IPS-20b (cell line): ENCODE measurements around the gene NUBPL.
A peak's percentile ranks its signal among the peaks of the same experiment; 100 is the strongest.

ENCODE experiments used
- H3K27ac ChIP-seq: one replicate; pipeline ENCODE4 v1.5.1; 2013; ENCODE audit warnings: low read length
- H3K27me3 ChIP-seq: 2 replicates; pipeline ENCODE4 v1.6.1; 2013; ENCODE audit warnings: mild to moderate bottlenecking, low read length, inconsistent platforms; ENCODE audit not compliant: insufficient read depth
- H3K36me3 ChIP-seq: 2 replicates; pipeline ENCODE4 v1.6.1; 2013; ENCODE audit warnings: low read depth, mild to moderate bottlenecking, inconsistent platforms, low read length, moderate library complexity; ENCODE audit not compliant: insufficient read depth
- H3K4me1 ChIP-seq: 2 replicates; pipeline ENCODE4 v1.6.1; 2013; ENCODE audit warnings: mild to moderate bottlenecking, control low read depth, inconsistent platforms, low read length, moderate library complexity; ENCODE audit not compliant: insufficient read depth
- H3K4me3 ChIP-seq: 2 replicates; pipeline ENCODE4 v1.5.1; 2013; ENCODE audit warnings: mild to moderate bottlenecking, low read length, inconsistent platforms
- H3K9ac ChIP-seq: 2 replicates; pipeline ENCODE4 v1.6.1; 2013; ENCODE audit warnings: low read depth, mild to moderate bottlenecking, inconsistent platforms, low read length, moderate library complexity
- H3K9me3 ChIP-seq: 2 replicates; pipeline ENCODE4 v1.6.1; 2013; ENCODE audit warnings: mild to moderate bottlenecking, low read depth, low read length, inconsistent platforms; ENCODE audit not compliant: insufficient read depth

NUBPL gene

DNA sequence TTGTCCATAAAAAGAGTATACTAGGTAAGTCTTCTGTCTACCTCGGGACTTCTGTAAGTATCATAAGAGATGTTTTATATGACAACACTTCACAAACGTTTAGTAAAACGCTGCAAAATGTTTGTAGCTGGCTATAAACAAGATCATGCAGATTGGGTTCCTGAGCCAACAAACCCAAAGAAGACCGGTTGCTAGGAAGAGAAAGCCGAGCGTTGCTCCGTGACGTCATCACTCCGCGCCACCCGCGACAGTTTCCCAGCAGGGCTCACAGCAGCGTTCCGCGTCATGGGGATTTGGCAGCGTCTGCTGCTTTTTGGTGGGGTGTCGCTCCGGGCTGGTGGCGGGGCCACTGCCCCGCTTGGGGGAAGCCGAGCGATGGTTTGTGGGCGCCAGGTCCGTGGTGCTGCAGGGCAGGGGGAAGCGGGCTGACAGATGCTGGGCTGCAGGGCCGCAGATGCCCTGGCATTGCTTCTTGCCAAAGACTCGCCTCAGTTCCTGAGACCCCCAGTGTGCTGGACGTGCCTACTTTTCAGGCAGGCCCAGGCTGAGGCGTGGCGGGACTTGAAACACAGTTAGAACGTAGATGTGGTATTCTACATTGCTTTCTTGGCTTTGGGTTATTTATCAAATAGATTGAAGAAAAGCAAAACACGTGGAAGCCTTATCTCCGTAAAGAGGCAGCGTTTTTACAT lies at the start of gene NUBPL:
Gene NUBPL (plus strand): TSS at position 250 of the 692 bp plus-strand sequence. CDS start 36 bp downstream, at position 286.
- H3K9ac ChIP-seq, result peak within 1 kb of the TSS; percentile 87
- no peaks in the 10 kb centered on the region for H3K27me3 ChIP-seq
- H3K27ac ChIP-seq, result no peak within 1 kb of the TSS
- H3K4me3 ChIP-seq, result peak within 1 kb of the TSS; percentile 78
- peaks cover 3% of the 10 kb centered on the region; the same call in 1 of the 2 replicates for H3K4me1 ChIP-seq
- H3K9me3 ChIP-seq, result no peaks in the 10 kb centered on the region
- H3K36me3 ChIP-seq, result no peaks in the 10 kb centered on the region

GRCh38 chr14:31527087-31527486 lies 34.1 kb upstream of the NUBPL start:
- H3K9ac ChIP-seq, result no peak overlapping the region
- no peak overlapping the region for H3K4me3 ChIP-seq
- no peaks in the 10 kb centered on the region for H3K36me3 ChIP-seq
- H3K27ac ChIP-seq, result no peak overlapping the region
- no peaks in the 10 kb centered on the region for H3K4me1 ChIP-seq
- no peaks in the 10 kb centered on the region for H3K9me3 ChIP-seq
- no peaks in the 10 kb centered on the region for H3K27me3 ChIP-seq

DNA sequence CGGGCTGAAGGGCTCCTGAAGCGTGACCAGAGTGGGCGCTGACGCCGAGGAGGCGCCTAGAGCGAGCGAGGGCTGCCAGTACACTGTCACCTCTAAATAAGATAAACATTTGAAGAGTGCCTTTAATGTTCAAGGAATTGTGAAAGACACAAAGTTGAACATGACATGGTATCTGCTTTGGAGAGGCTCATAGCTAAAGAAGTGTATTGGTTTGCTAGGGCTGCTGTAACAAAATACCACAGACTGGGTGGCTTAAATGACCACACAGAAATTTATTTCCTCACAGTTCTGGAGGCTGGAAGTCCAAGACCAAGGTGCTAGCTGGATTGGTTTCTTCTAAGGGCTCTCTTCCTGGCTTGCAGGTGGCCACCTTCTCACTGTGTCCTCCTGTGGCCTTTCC lies 33.7 kb upstream of the NUBPL start:
- Histone ChIP-seq H3K4me3 (no peak overlapping the region), H3K36me3 (no peaks in the 10 kb centered on the region), H3K9me3 (no peaks in the 10 kb centered on the region), H3K9ac (no peak overlapping the region), H3K27me3 (no peaks in the 10 kb centered on the region), H3K27ac (no peak overlapping the region), H3K4me1 (no peaks in the 10 kb centered on the region)

DNA sequence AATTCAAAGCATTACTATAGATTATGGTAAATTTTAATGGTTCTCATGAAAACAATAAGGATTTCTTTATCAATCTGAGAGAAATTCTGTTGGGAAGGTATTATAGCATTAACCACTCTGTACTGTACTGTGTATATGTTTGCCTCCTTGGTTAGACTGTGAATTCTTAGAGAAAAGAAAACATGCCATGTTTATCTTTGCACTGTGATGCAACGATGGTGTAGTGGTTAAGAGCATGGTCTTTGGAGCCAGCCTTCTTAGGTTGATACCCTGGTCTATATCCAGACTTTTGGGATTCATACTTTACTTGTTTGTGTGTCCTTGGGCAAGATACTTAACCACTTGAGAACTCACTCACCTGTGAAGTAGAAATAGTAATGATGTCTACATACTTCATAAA lies 32.2 kb upstream of the NUBPL start:
- no peaks in the 10 kb centered on the region for H3K36me3 ChIP-seq
- H3K9me3 ChIP-seq, result no peaks in the 10 kb centered on the region
- no peaks in the 10 kb centered on the region for H3K27me3 ChIP-seq
- H3K9ac ChIP-seq, result no peak overlapping the region
- no peak overlapping the region for H3K4me3 ChIP-seq
- H3K4me1 ChIP-seq, result no peaks in the 10 kb centered on the region
- no peak overlapping the region for H3K27ac ChIP-seq

- Histone ChIP-seq H3K36me3 (no peaks in the 10 kb centered on the region), H3K4me1 (no peaks in the 10 kb centered on the region), H3K9me3 (no peaks in the 10 kb centered on the region), H3K27me3 (no peaks in the 10 kb centered on the region), H3K27ac (no peak overlapping the region), H3K9ac (no peak overlapping the region), H3K4me3 (no peak overlapping the region)
Measured at GRCh38 chr14:31530136-31530535, 31.1 kb upstream of the NUBPL start.

DNA sequence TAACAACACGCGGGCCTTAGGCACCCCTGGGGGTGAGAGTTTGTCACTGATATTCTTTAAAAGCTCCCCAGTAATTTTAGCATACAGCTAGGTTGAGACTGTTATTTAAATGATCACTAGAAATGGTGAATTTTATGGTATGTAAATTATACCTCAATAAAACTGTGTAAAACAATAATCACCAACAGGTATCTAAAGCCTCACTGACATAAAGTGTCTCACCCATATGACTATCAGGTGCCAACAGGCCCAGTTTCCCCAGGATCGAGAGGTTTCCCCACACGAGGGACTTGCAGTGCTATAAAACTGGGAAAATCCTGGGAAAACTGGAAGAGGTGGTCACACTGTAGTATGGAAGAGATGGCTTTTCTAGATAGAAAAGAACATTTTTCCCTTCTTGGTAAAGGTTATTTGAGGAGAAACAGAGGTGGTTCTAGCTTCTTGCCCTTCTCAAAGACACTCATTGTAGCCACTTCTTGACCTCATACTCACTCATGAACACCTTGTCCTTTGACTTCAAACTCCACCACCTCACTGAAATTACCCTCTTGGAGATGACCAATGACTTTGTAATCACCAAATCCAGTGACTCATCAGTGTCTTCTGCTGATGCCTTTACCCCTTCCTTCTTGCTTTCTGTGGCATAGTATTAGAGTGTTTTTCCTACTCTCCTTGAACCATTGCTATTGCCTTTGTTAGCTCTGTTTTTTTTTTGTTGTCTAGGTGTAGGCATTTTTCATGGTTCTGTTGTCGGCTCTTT lies 24.8 kb upstream of the NUBPL start:
- Histone ChIP-seq H3K9me3 (no peaks in the 10 kb centered on the region), H3K27ac (no peak overlapping the region), H3K4me3 (no peak overlapping the region), H3K36me3 (no peaks in the 10 kb centered on the region), H3K4me1 (no peaks in the 10 kb centered on the region), H3K9ac (no peak overlapping the region), H3K27me3 (no peaks in the 10 kb centered on the region)

- Histone ChIP-seq H3K9me3 (no peaks in the 10 kb centered on the region), H3K27me3 (no peaks in the 10 kb centered on the region), H3K4me1 (no peaks in the 10 kb centered on the region), H3K36me3 (no peaks in the 10 kb centered on the region), H3K9ac (no peak overlapping the region), H3K4me3 (no peak overlapping the region), H3K27ac (no peak overlapping the region)
Measured at GRCh38 chr14:31541702-31542101, 19.5 kb upstream of the NUBPL start.

GRCh38 chr14:31543969-31544799 lies 17.0 kb upstream of the NUBPL start:
- Histone ChIP-seq H3K27me3 (no peaks in the 10 kb centered on the region), H3K27ac (no peak overlapping the region), H3K4me1 (no peaks in the 10 kb centered on the region), H3K9me3 (no peaks in the 10 kb centered on the region), H3K36me3 (no peaks in the 10 kb centered on the region), H3K9ac (no peak overlapping the region), H3K4me3 (no peak overlapping the region)

DNA sequence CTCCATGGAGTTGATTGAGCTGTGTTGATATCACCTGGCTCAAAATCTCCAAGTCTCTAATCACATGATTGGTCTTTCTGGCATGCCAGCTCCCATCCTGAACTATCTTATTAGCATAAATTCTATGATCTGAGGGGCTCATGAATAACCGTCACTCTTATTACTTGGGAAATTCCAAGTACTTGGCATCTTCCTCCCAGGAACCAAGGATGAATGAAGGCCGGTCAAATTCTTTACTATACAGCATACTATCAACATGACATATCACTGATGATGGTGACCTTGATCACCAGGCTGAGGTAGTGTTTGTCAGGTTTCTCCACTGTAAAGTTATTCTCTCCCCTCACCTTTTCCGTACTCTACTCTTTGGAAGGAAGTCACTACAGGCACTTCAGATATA lies 16.4 kb upstream of the NUBPL start:
- H3K4me3 ChIP-seq, result no peak overlapping the region
- no peak overlapping the region for H3K9ac ChIP-seq
- H3K4me1 ChIP-seq, result no peaks in the 10 kb centered on the region
- no peaks in the 10 kb centered on the region for H3K9me3 ChIP-seq
- H3K27me3 ChIP-seq, result no peaks in the 10 kb centered on the region
- H3K27ac ChIP-seq, result no peak overlapping the region
- no peaks in the 10 kb centered on the region for H3K36me3 ChIP-seq

DNA sequence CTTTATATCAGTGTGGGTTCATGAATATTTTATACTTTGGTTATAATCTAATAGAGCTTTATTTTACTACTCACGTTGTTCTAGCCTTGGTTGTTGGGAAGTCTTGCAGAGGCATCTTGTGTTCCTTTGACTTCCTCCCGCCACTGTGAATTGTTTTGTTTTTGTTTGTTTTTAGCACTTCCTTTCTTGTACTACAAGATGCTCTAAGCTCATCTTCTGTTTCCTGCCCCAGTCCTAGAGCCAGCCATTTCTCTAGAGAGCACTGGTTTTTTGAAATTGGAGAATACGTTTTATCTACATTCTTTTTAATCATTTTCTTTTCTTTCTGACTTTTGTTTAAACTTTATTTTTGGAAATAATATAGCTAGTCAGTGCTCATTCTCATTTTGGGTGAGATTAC lies 15.9 kb upstream of the NUBPL start:
- no peaks in the 10 kb centered on the region for H3K9me3 ChIP-seq
- H3K27ac ChIP-seq, result no peak overlapping the region
- no peak overlapping the region for H3K9ac ChIP-seq
- H3K4me3 ChIP-seq, result no peak overlapping the region
- H3K4me1 ChIP-seq, result no peaks in the 10 kb centered on the region
- H3K27me3 ChIP-seq, result no peaks in the 10 kb centered on the region
- no peaks in the 10 kb centered on the region for H3K36me3 ChIP-seq

- H3K4me1 ChIP-seq, result no peaks in the 10 kb centered on the region
- H3K36me3 ChIP-seq, result no peaks in the 10 kb centered on the region
- no peak overlapping the region for H3K4me3 ChIP-seq
- no peaks in the 10 kb centered on the region for H3K9me3 ChIP-seq
- H3K9ac ChIP-seq, result no peak overlapping the region
- peaks cover 6% of the 10 kb centered on the region; the same call in 1 of the 2 replicates for H3K27me3 ChIP-seq
- H3K27ac ChIP-seq, result no peak overlapping the region
Measured at GRCh38 chr14:31549817-31550216, 11.4 kb upstream of the NUBPL start.
